Activated CD4-positive, alpha-beta T cell treated with anti-CD3 and anti-CD28 coated beads for 4 hours (primary cell): Measurements from ENCODE around the gene ARIH2.
"Not testable (repeated sequence)": the region's sequence is repeated elsewhere in the genome, so short reads cannot be mapped to it uniquely, and the experiment has no call there.

Experiments
- DNase-seq, 2 donors: peaks; one replicate each; pipeline ENCODE4 v3.0.0-alpha.2; 2020

Gene ARIH2

DNA sequence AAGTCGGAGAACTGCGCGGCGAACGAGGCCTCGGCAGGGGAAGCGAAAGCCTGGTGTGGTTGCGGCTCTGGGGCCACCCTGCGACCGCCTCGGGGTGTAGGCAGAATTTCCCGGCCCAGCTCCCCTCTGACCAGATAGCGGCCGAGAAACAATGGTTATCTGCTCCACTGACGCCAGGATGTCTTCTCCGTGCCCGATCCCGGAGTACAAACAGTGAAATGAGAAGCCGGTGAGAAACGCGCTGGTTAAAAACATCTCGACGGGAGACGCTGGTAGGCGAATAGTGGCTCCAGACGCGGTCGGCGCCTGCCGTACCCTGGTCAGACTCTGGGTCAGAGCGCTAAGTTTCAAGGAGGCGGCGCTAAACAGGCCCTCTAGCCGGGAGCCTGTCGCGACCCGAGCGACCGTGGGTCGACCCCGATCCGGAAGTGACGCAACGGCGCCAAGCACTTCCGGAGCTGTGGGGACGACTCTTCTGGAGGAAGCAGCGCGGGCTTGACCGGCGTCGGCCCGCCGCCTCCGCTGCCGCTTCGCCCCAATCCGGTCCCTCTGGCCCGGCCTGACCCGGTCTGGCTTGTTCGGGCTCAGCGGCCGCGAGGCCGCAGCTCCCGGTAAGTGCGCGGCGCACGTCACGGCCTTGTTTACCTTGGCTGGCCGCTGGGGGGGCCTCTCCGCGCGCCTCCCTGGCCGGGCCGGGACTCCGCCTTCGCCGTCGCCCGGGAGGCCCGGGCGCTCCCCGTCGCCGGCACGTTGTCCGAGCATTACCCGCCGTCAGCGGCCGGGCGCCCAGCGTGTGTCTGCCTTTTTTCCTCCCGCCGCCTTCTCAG is at the start of gene ARIH2:
Gene ARIH2, plus strand, starts transcription at position 455 of the 827 bp plus-strand sequence. CDS start 8,717 bp downstream, outside the sequence.
- peak; percentile 78 to 82 for DNase-seq

GRCh38 chr3:48877671-48878070 is 41.0 kb upstream of the ARIH2 start:
- no peak for DNase-seq

DNA sequence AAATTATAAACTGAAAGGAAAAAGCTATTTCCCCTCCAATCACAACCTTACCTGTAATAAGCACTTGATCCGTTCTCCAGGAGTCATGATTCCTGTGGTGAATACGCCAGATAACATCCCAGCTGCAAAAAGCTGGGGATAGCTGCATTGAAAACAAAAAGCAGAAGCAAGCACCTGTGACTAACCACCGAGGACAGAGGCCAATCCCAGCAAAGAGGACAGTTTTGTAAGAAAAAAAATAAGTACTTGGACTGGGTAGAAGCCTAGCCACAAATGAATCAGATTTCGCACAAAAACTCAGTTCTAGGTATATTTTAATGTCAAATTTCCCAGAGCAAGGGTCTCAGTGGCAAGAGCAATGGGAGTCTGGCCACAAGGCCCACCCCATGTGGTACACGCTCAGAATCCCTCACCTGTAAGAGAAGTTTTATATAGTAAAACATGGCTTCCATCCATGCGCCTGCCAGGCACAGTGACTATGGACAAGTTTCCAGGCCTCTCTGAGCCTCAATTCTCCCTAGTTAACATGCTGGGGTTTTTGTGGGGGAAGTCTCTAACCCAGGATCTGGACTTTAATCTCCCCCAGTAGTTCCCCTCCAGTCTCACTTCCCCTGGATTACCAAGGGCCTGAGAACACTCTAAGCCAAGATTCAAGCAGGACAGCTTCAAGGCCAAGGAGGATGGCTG is 39.2 kb upstream of the ARIH2 start:
- DNase-seq: no peak

- DNase-seq: no peak
These were observed 38.7 kb upstream of the ARIH2 start for GRCh38 chr3:48879994-48880377.

DNA sequence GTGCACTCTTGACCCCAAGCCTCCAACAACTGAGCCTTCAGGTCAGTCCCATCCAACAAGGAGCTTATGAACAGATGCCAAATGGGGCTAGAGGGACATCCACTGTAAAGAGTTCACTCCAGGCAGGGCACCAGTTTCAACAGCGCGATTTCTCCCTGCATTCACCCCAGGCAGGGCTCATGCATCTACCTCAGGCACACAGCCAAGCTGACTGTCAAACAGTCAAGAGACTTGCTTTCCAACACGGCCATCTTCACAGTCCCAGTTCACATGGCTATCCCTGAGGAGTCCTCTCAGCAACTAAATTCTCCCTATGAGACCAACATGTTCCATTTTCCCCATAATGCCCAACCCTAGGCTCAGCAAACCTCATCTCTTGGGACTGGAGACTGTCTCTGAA is 37.6 kb upstream of the ARIH2 start:
- DNase-seq: no peak

DNA sequence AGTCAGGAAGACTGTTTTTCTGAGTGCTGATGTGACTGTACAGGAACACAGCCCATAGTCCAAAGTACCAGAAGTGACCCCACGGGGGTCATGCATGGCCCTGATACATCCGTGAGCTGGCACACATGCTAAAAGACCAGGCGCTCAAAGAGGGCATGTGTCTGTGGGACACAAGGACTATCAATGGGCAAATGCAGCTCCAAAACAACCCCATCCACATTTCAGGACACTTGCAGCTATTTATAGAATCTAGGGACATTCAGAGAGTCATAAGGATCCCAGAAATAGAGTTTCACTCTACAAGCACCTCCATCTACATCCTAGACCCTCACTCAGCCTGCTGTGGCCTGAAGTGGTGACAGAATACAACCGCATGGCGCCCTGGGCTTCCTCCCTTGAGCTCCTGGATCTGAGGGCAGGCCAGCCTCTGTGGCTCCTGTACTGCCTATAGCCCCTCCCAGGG is 37.0 kb upstream of the ARIH2 start:
- DNase-seq: no peak

DNA sequence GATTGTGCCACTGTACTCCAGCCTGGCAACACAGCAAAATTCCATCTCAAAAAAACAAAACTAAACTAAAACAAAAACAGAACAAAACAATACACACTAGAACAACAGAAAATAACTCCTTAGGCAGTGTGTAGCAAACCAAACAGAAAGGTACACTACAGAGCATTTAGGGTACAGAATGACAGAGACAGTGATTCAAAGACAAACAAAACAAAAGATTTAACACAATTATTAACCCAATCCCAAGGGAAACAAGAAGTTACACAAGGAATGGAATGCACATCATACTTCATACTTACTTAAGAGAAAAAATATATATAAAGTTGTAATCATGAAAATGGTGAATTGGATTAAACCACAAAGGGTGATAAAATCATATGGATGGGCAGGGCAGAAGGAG is 32.9 kb upstream of the ARIH2 start:
- DNase-seq: no peak

- no peak for DNase-seq
These were observed 27.0 kb upstream of the ARIH2 start for GRCh38 chr3:48891606-48892005.

- DNase-seq: no peak
These were observed 24.1 kb upstream of the ARIH2 start for GRCh38 chr3:48894516-48894915.

- no peak for DNase-seq
These were observed 21.7 kb upstream of the ARIH2 start for GRCh38 chr3:48896936-48897335.

- DNase-seq: peak in 1 of 2 donors; percentile 4
These were observed 20.9 kb upstream of the ARIH2 start for GRCh38 chr3:48897460-48898376.

DNA sequence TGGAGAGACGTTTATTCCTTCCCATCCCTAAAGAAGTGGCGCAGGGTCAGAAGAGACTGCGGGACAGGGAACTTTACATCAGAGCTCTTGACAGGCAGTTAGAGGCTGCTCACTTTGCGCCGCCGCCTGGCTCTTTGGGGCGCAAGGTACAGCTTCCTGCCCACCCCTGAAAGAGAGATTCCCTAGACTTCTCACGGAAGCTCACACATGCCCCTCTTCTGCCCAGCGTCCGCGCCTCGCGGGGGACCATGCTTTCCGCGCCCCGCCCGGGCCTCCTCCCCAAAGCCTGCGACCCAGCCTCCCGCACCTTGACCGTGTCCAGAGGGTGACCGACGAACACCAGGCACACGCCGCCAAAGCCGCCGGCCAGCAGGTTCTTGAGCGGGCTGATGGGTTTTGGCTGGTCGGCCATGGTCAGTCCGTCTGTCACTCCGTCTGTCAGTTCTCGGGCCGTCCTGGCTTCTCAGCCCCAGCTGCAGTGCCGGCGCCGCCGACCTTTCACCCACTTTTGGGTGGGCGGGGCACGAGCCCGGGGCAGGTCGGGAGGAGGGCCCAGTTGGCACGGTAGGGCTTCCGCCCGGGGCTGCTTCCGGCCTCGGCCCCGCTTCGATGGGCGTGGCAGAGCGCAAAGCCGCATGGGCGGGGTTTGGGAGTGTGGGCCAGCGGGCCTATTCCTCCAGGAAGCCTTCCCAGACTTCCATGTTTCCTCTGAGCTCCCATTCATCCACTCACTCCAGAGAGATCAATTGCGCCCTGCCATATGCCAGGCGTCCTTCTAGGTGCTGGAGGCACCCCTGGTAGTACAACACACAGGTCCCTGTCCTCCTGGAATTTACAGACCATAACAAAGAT is 20.0 kb upstream of the ARIH2 start, which contains the start of gene SLC25A20:
Gene SLC25A20, minus strand, starts transcription at position 500 of the 852 bp plus-strand sequence. Its CDS starts 88 bp downstream, at position 412.
- peak; percentile 89 to 90 for DNase-seq

DNA sequence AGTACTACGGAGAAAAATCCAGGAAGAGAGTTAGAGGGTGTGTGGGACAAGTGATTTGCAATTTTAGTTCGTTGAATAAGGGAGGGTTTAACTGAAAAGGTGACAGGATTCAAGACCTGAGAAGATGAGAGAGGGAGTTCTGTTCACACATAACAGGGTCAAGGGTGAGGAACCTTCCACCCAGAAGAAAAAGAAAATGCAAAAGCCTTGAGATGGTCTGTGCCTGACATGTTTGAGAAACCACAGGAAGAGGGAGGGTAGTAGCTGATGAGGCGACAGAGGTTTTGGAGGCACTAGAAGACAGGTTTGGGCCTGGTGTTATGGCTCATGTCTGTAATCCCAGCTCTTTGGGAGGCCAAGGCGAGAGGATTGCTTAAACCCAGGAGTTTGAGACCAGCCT is 19.4 kb upstream of the ARIH2 start:
- DNase-seq: peak; percentile 8

DNA sequence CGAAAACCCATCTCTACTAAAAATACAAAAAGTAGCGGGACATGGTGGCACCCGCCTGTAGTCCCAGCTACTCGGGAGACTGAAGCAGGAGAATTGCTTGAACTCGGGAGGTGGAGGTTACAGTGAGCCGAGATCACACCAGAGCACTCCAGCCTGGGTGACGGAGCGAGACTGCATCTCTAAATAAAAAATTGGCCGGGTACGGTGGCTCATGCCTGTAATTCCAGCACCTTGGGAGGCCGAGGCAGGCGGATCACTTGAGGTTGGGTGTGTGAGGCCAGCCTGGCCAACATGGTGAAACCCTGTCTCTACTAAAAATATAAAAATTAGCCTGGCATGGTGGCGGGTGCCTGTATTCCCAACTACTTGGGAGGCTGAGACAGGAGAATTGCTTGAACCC is 11.6 kb upstream of the ARIH2 start:
- DNase-seq: not testable (repeated sequence)

GRCh38 chr3:48915296-48915695 is 3.3 kb upstream of the ARIH2 start:
- no peak for DNase-seq

GRCh38 chr3:48919215-48920138 is 835 bp downstream of the ARIH2 start:
- DNase-seq: peak; percentile 39 to 54

- DNase-seq: peak in 1 of 2 donors; percentile 10
These were observed 8.1 kb downstream of the ARIH2 start for GRCh38 chr3:48926425-48927392.

DNA sequence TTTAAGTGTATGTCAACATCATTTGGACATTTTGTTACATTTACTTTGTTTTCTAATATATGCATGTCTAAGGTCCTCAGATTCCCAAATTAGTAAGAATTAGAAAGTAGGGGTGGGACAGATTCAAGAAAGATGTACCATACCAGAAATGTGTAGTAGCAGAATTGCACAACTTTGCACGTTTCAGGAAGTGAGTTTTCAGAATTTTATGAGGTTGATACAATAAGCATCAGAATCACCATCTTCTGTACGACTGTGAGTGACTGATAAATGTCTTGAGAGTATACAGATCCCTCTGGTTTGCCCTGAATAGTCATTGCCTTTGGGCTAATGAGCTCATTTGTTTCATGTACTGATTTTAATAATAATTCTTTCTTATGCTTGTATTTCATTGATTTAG is 9.3 kb downstream of the ARIH2 start:
- no peak for DNase-seq

GRCh38 chr3:48928679-48929078 is 10.0 kb downstream of the ARIH2 start:
- DNase-seq: no peak
